B cell (primary cell): Measurements from ENCODE around the gene PALLD. TPM values are rescaled to one million over a fixed set of nuclear protein-coding genes. Genes with fewer than 3 reads are reported as not detected.
"Not testable (repeated sequence)": the region's sequence is repeated elsewhere in the genome, so short reads cannot be mapped to it uniquely, and the experiment has no call there.

Experiments used
- ATAC-seq: fragments of 200-7000 bp; cut with Tn5 transposase; one replicate; pipeline ENCODE4 v1.10.0; 2021; ENCODE audit warnings: low read depth, mild to moderate bottlenecking, moderate number of reproducible peaks, moderate library complexity
- CTCF ChIA-PET: fragments of 350-600 bp; sonication (Branson Sonifier 250); formaldehyde crosslinking; loops from one replicate; lab custom pipeline; 2021; ENCODE audit warnings: antibody characterized with exemption, inconsistent platforms; lab: Charles Lee
- POLR2A ChIA-PET: fragments of 350-600 bp; sonication (Branson Sonifier 250); formaldehyde crosslinking; loops from one replicate; lab custom pipeline; 2021; ENCODE audit warnings: antibody characterized with exemption; lab: Charles Lee
- DNase-seq: peaks from one replicate; pipeline ENCODE4 v3.0.0; 2013
- H2AFZ ChIP-seq: 2 replicates; pipeline ENCODE4 v1.6.1; 2012; ENCODE audit warnings: mild to moderate bottlenecking, low read depth, low read length; ENCODE audit not compliant: insufficient read depth, poor library complexity, severe bottlenecking
- H3K27ac ChIP-seq, 2 donors: 1 replicate in 1 of 2; 2 replicates in 1 of 2; pipeline ENCODE4 v1.5.1; 2012 to 2013; ENCODE audit warnings: low read length in 2 of 2, mild to moderate bottlenecking in 2 of 2, moderate library complexity in 1 of 2
- H3K27me3 ChIP-seq, 4 experiments: fragments of 200-600 bp in 1 of 4; sonication (generic) in 1 of 4; replicated peaks in 1 of 4; 1 replicate in 2 of 4; 2 replicates in 2 of 4; pipeline versions ENCODE4 v1.6.1 to v1.7.0; 2013 to 2016; ENCODE audit warnings: low read length in 3 of 4, mild to moderate bottlenecking in 2 of 4, mixed read lengths in 1 of 4, moderate library complexity in 1 of 4; ENCODE audit not compliant: insufficient read depth in 4 of 4, control insufficient read depth in 3 of 4; ENCODE audit errors: control extremely low read depth in 1 of 4
- H3K36me3 ChIP-seq, 2 experiments: replicated peaks in 1 of 2; 1 replicate in 1 of 2; 2 replicates in 1 of 2; pipeline versions ENCODE4 v1.6.1 to v1.7.1; 2013; ENCODE audit warnings: low read length in 1 of 2; ENCODE audit not compliant: insufficient read depth in 2 of 2, control insufficient read depth in 1 of 2; ENCODE audit errors: control extremely low read depth in 1 of 2, extremely low read depth in 1 of 2
- H3K4me1 ChIP-seq, 2 donors: fragments of 200-600 bp in 1 of 2; sonication (generic) in 1 of 2; 1 replicate in 1 of 2; 2 replicates in 1 of 2; pipeline versions ENCODE4 v1.5.1 to v1.6.1; 2013 to 2017; ENCODE audit warnings: low read length in 2 of 2; ENCODE audit not compliant: control insufficient read depth in 2 of 2, insufficient read depth in 2 of 2
- H3K4me2 ChIP-seq: replicated peaks from 2 replicates; pipeline ENCODE3; 2012; ENCODE audit warnings: mild to moderate bottlenecking, low read depth, low read length; ENCODE audit not compliant: poor library complexity, severe bottlenecking
- H3K4me3 ChIP-seq, 5 experiments: fragments of 200-600 bp in 1 of 5; sonication (generic) in 1 of 5; 1 replicate in 3 of 5; 2 replicates in 2 of 5; pipeline versions ENCODE4 v1.5.1 to v1.7.0; 2011 to 2016; ENCODE audit warnings: low read length in 4 of 5, mild to moderate bottlenecking in 4 of 5, low read depth in 2 of 5, control low read depth in 1 of 5, moderate library complexity in 1 of 5; ENCODE audit not compliant: insufficient read depth in 1 of 5; ENCODE audit errors: control extremely low read depth in 1 of 5, extremely low read depth in 1 of 5
- H3K79me2 ChIP-seq: fragments of 200-600 bp; sonication (generic); one replicate; pipeline ENCODE4 v1.6.0; 2016; ENCODE audit warnings: low read length; ENCODE audit not compliant: control insufficient read depth, insufficient read depth
- H3K9ac ChIP-seq: fragments of 200-600 bp; sonication (generic); 2 replicates; pipeline ENCODE4 v1.6.1; 2017; ENCODE audit warnings: mild to moderate bottlenecking, low read length, moderate library complexity
- H3K9me3 ChIP-seq, 3 donors: one replicate each; pipeline versions ENCODE4 v1.6.1 to v1.7.1; 2013; ENCODE audit warnings: low read length in 2 of 3; ENCODE audit not compliant: control insufficient read depth in 2 of 3, insufficient read depth in 1 of 3; ENCODE audit errors: control extremely low read depth in 1 of 3
- H4K20me1 ChIP-seq: 2 replicates; pipeline ENCODE4 v1.6.0; 2012; ENCODE audit warnings: mild to moderate bottlenecking, low read length; ENCODE audit not compliant: insufficient read depth, control insufficient read depth, poor library complexity, severe bottlenecking
- H3K27ac Mint-ChIP-seq: one replicate; pipeline ENCODE4 v1.8.0; 2021; ENCODE audit warnings: mixed read lengths
- H3K27me3 Mint-ChIP-seq: one replicate; pipeline ENCODE4 v1.8.0; 2021; ENCODE audit warnings: mixed read lengths
- H3K4me1 Mint-ChIP-seq: one replicate; pipeline ENCODE4 v1.8.0; 2021; ENCODE audit warnings: mixed read lengths
- H3K4me3 Mint-ChIP-seq: one replicate; pipeline ENCODE4 v1.8.0; 2021; ENCODE audit warnings: mixed read lengths
- H3K9me3 Mint-ChIP-seq: one replicate; pipeline ENCODE4 v1.8.0; 2022; ENCODE audit warnings: mixed read lengths; ENCODE audit not compliant: insufficient read depth
- EZH2 ChIP-seq: IDR thresholded peaks from 2 replicates; pipeline ENCODE4 v1.6.1; 2012; ENCODE audit warnings: borderline replicate concordance, low read depth, mild to moderate bottlenecking, moderate library complexity, low read length; ENCODE audit not compliant: insufficient read depth, poor library complexity, severe bottlenecking
- WGBS: methylation state at CpG from one replicate; pipeline ENCODE4 v1.1.5; 2013; ENCODE audit warnings: missing lambda C conversion rate; ENCODE audit not compliant: insufficient coverage; 5-methylcytosine and 5-hydroxymethylcytosine counted together
- intact Hi-C: fragments of 100-400 bp; cut with micrococcal nuclease; formaldehyde crosslinking; loops from one replicate; pipeline ENCODE4 v1.10.0; 2022
- polyA plus RNA-seq: library from polyadenylated mRNA; depleted of rRNA; stranded (reverse); fragments of >200 nt; gene quantifications from 2 replicates; pipeline ENCODE4 v1.2.3, GENCODE V29; 2012
- total RNA-seq, 2 donors: library from RNA; stranded (reverse); fragments of 120-200 nt in 1 of 2; gene quantifications; 1 replicate in 1 of 2; 2 replicates in 1 of 2; pipeline versions ENCODE4 v1.2.3 to v1.2.4, GENCODE V29; 2013 to 2022
- TF ChIP-seq, protein P1 (sequence below): fragments of 200-600 bp; IDR thresholded peaks from one replicate; pipeline ENCODE4 v1.8.0; 2022; ENCODE audit warnings: antibody characterized with exemption, mild to moderate bottlenecking

PALLD gene
- total and polyA plus RNA-seq, 2 donors (not counting 1 experiment from before 2014, with no cell fraction given), result 0.63 to 0.71 TPM

DNA sequence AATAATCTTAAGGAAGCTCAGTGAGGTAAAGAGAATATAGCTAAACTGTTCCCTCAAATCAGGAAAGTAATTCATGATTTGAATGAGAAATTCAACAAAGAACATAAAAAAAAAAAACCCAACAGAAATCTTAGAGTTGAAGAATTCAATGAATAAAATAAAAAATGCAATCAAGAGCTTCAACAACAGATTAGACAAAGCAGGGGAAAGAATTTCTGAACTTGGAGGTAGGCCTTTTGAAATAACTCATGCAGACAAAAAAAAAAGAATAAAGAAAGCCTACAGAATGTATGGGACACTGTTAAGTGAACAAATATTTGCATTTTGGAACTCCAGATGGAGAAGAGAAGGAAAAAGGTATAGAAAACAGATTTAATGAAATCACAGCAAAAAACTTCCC, 435.3 kb downstream of the PALLD start:
- H3K27ac ChIP-seq, result no peak overlapping the region
- H3K27ac Mint-ChIP-seq, result no peak overlapping the region
- H3K4me3 ChIP-seq, result no peak overlapping the region
- no peak overlapping the region for H3K4me3 Mint-ChIP-seq
- POLR2A ChIA-PET, result no interaction called here
- peaks cover 10% of the 10 kb centered on the region for H3K9me3 Mint-ChIP-seq
- TF ChIP-seq, protein P1, sequence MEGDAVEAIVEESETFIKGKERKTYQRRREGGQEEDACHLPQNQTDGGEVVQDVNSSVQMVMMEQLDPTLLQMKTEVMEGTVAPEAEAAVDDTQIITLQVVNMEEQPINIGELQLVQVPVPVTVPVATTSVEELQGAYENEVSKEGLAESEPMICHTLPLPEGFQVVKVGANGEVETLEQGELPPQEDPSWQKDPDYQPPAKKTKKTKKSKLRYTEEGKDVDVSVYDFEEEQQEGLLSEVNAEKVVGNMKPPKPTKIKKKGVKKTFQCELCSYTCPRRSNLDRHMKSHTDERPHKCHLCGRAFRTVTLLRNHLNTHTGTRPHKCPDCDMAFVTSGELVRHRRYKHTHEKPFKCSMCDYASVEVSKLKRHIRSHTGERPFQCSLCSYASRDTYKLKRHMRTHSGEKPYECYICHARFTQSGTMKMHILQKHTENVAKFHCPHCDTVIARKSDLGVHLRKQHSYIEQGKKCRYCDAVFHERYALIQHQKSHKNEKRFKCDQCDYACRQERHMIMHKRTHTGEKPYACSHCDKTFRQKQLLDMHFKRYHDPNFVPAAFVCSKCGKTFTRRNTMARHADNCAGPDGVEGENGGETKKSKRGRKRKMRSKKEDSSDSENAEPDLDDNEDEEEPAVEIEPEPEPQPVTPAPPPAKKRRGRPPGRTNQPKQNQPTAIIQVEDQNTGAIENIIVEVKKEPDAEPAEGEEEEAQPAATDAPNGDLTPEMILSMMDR, result no peak
- no peak for TF ChIP-seq EZH2
- H4K20me1 ChIP-seq, result no peaks in the 10 kb centered on the region
- no peaks in the 10 kb centered on the region for H3K4me1 ChIP-seq
- H3K27me3 ChIP-seq, result no peaks in the 10 kb centered on the region
- DNase-seq (no peak), ATAC-seq (no peak)
- no peaks in the 10 kb centered on the region for H3K4me1 Mint-ChIP-seq
- no peaks in the 10 kb centered on the region for H3K36me3 ChIP-seq
- no peak overlapping the region for H3K9ac ChIP-seq
- H3K4me2 ChIP-seq, result no peak overlapping the region
- no peaks in the 10 kb centered on the region for H3K27me3 Mint-ChIP-seq
- CTCF ChIA-PET, result interaction anchor here (0.7 to 2.6 kb wide), 5 partner anchors 9 to 749 kb away, joined by 3 to 14 read pairs (median 4); no protein-coding TSS in a partner anchor
- no peak overlapping the region for H2AFZ ChIP-seq
- H3K9me3 ChIP-seq, result peaks cover 0 to 26% (median 11%) of the 10 kb centered on the region in 3 donors
- intact Hi-C loops, result no loop called here
- H3K79me2 ChIP-seq, result no peaks in the 10 kb centered on the region

DNA sequence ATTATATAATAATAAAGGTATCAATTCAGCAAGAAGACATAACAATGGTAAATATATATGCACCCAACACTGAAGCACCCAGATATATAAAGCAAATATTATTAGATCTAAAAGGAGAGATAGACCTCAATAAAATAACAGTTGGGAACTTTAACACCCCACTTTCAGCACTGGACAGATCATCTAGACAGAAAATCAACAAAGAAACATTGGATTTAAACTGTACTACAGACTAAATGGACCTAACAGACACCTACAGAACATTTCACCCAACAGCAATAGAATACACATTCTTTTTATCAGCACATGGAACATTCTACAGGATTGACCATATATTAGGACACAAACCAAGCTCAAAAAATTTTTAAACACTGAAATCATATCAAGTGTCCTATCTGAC, 436.6 kb downstream of the PALLD start:
- DNase-seq (no peak), ATAC-seq (no peak)
- Histone ChIP-seq H3K4me1 (no peaks in the 10 kb centered on the region), H3K4me3 (no peak overlapping the region), H3K36me3 (no peaks in the 10 kb centered on the region), H3K27me3 (no peaks in the 10 kb centered on the region), H3K9ac (no peak overlapping the region), H3K4me2 (no peak overlapping the region), H3K79me2 (no peaks in the 10 kb centered on the region), H2AFZ (no peak overlapping the region), H3K27ac (no peak overlapping the region), H3K9me3 (peaks cover 0 to 26% (median 11%) of the 10 kb centered on the region in 3 donors), H4K20me1 (no peaks in the 10 kb centered on the region)
- Mint-ChIP-seq H3K27me3 (no peaks in the 10 kb centered on the region), H3K9me3 (peaks cover 18% of the 10 kb centered on the region), H3K27ac (no peak overlapping the region), H3K4me3 (no peak overlapping the region), H3K4me1 (no peaks in the 10 kb centered on the region)
- POLR2A ChIA-PET, result no interaction called here
- no peak for TF ChIP-seq EZH2
- TF ChIP-seq, protein P1, result no peak
- intact Hi-C loops, result no loop called here
- CTCF ChIA-PET, result interaction anchor here (1.1 to 2.6 kb wide), 2 partner anchors 11 to 77 kb away, joined by 4 to 14 read pairs; partner anchors contain the start of gene CBR4

DNA sequence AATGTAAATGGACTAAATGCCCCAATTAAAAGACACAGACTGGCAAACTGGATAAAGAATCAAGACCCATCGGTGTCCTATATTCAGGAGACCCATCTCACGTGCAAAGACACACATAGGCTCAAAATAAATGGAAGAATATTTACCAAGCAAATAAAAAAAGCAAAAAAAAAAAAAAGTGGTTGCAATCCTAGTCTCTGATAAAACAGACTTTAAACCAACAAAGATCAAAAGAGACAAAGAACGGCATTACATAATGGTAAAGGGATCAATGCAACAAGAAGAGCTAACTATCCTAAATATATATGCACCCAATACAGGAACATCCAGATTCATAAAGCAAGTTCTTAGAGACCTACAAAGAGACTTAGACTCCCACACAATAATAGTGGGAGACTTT, 440.6 kb downstream of the PALLD start:
- H3K4me1 Mint-ChIP-seq, H3K27me3 ChIP-seq, H3K36me3 ChIP-seq, H3K27ac ChIP-seq, H3K27me3 Mint-ChIP-seq, DNase-seq, ATAC-seq, H3K4me1 ChIP-seq, POLR2A ChIA-PET, H2AFZ ChIP-seq, H3K79me2 ChIP-seq, intact Hi-C loops, H3K27ac Mint-ChIP-seq, H4K20me1 ChIP-seq, H3K9ac ChIP-seq, H3K4me3 ChIP-seq, H3K4me3 Mint-ChIP-seq, CTCF ChIA-PET, H3K4me2 ChIP-seq: not testable (repeated sequence)
- H3K9me3 Mint-ChIP-seq, result peaks cover 26% of the 10 kb centered on the region
- WGBS, result no CpG with 5 or more reads among the region's 3 CpGs
- peaks cover 0 to 13% (median 3%) of the 10 kb centered on the region in 3 donors for H3K9me3 ChIP-seq
